Neural cell (in vitro differentiated cells): ENCODE data around the gene MMP28. TPM values are rescaled to one million over a fixed set of nuclear protein-coding genes. Genes with fewer than 3 reads are reported as not detected.

ENCODE experiments used
- H2AFZ ChIP-seq: fragments of 200-600, 300-800 bp; sonication (generic), shearing (Covaris generic); 2 replicates; pipeline ENCODE4 v1.6.0; 2014; ENCODE audit warnings: low read depth, mild to moderate bottlenecking, antibody characterized with exemption, low read length, moderate library complexity
- H3F3A ChIP-seq: fragments of 200-600 bp; shearing (Covaris generic); 2 replicates; pipeline ENCODE4 v1.6.1; 2016; ENCODE audit warnings: mild to moderate bottlenecking, moderate library complexity, mixed read lengths, antibody characterized with exemption, low read length; ENCODE audit not compliant: insufficient read depth, poor library complexity, severe bottlenecking
- H3K27ac ChIP-seq: fragments of 200-600, 300-800 bp; sonication (generic), shearing (Covaris generic); 2 replicates; pipeline ENCODE4 v1.5.1; 2014; ENCODE audit warnings: mild to moderate bottlenecking, low read length, moderate library complexity
- H3K27me3 ChIP-seq: fragments of 300-800, 200-600 bp; sonication (generic), shearing (Covaris generic); 2 replicates; pipeline ENCODE4 v1.6.0; 2014; ENCODE audit warnings: mild to moderate bottlenecking, low read depth, low read length, moderate library complexity; ENCODE audit not compliant: insufficient read depth
- H3K36me3 ChIP-seq: fragments of 300-800, 200-600 bp; sonication (generic), shearing (Covaris generic); 2 replicates; pipeline ENCODE4 v1.5.1; 2014; ENCODE audit warnings: mild to moderate bottlenecking, antibody characterized with exemption, low read length, moderate library complexity; ENCODE audit not compliant: insufficient read depth
- H3K4me2 ChIP-seq: fragments of 300-800, 200-600 bp; sonication (generic), shearing (Covaris generic); 2 replicates; pipeline ENCODE4 v1.6.0; 2014; ENCODE audit warnings: mild to moderate bottlenecking, low read length
- H3K4me3 ChIP-seq: fragments of 300-800, 200-600 bp; sonication (generic), shearing (Covaris generic); 2 replicates; pipeline ENCODE4 v1.5.1; 2014; ENCODE audit warnings: mild to moderate bottlenecking, low read length, moderate library complexity
- H3K79me2 ChIP-seq: fragments of 200-600 bp; shearing (Covaris generic); replicated peaks from 2 replicates; pipeline ENCODE4 v1.6.0; 2014; ENCODE audit warnings: mild to moderate bottlenecking, low read length, moderate library complexity; ENCODE audit not compliant: insufficient read depth
- H3K9ac ChIP-seq: fragments of 300-800, 200-600 bp; sonication (generic), shearing (Covaris generic); 2 replicates; pipeline ENCODE4 v1.6.1; 2016; ENCODE audit warnings: mild to moderate bottlenecking, low read length, mixed read lengths
- H3K9me2 ChIP-seq: fragments of 200-600 bp; shearing (Covaris generic); 2 replicates; pipeline ENCODE4 v1.6.1; 2016; ENCODE audit warnings: mild to moderate bottlenecking, low read length, mixed read lengths; ENCODE audit not compliant: insufficient read depth
- H3K9me3 ChIP-seq: fragments of 200-600, 300-800 bp; sonication (generic), shearing (Covaris generic); 2 replicates; pipeline ENCODE4 v1.6.1; 2016; ENCODE audit warnings: mild to moderate bottlenecking, mixed run types, low read length, moderate library complexity, mixed read lengths
- H4K20me1 ChIP-seq: fragments of 200-600 bp; shearing (Covaris generic); 2 replicates; pipeline ENCODE4 v1.6.1; 2016; ENCODE audit warnings: mild to moderate bottlenecking, mixed run types; ENCODE audit not compliant: insufficient read depth
- CTCF ChIP-seq: fragments of 450-650 bp; IDR thresholded peaks from 2 replicates; pipeline ENCODE4 v1.5.1; 2014; ENCODE audit warnings: antibody characterized with exemption, mild to moderate bottlenecking, moderate library complexity; ENCODE audit not compliant: poor library complexity, severe bottlenecking
- EP300 ChIP-seq: fragments of 450-650 bp; conservative IDR thresholded peaks from 2 replicates; pipeline ENCODE4 v1.6.1; 2014; ENCODE audit warnings: antibody characterized with exemption, mild to moderate bottlenecking, moderate library complexity; ENCODE audit not compliant: poor library complexity, severe bottlenecking
- EZH2 ChIP-seq: fragments of 200-600, 300-800 bp; shearing (Covaris generic), sonication (generic); IDR thresholded peaks from 2 replicates; pipeline ENCODE4 v1.6.1; 2014; ENCODE audit warnings: antibody characterized with exemption, low read length, borderline replicate concordance, mild to moderate bottlenecking; ENCODE audit not compliant: insufficient read depth, poor library complexity, severe bottlenecking
- MXI1 ChIP-seq: fragments of 450-650 bp; conservative IDR thresholded peaks from 2 replicates; pipeline ENCODE4 v1.6.1; 2014; ENCODE audit warnings: antibody characterized with exemption, mild to moderate bottlenecking; ENCODE audit not compliant: poor library complexity, severe bottlenecking
- POLR2AphosphoS5 ChIP-seq: IDR thresholded peaks from 2 replicates; pipeline ENCODE4 v1.6.1; 2012
- RAD21 ChIP-seq: fragments of 450-650 bp; conservative IDR thresholded peaks from 2 replicates; pipeline ENCODE4 v1.6.1; 2014; ENCODE audit warnings: antibody characterized with exemption, mild to moderate bottlenecking, moderate library complexity
- REST ChIP-seq: IDR thresholded peaks from 2 replicates; pipeline ENCODE4 v1.6.1; 2012; ENCODE audit warnings: borderline replicate concordance
- SMC3 ChIP-seq: fragments of 450-650 bp; conservative IDR thresholded peaks from 2 replicates; pipeline ENCODE4 v1.6.1; 2014; ENCODE audit warnings: antibody characterized with exemption, mild to moderate bottlenecking, moderate library complexity; ENCODE audit not compliant: poor library complexity
- TAF1 ChIP-seq: IDR thresholded peaks from 2 replicates; pipeline ENCODE4 v1.6.1; 2012; ENCODE audit warnings: low read depth
- polyA plus RNA-seq: library from polyadenylated mRNA; depleted of rRNA; stranded (reverse); fragments of >200 nt; gene quantifications from 2 replicates; pipeline ENCODE4 v1.2.3, GENCODE V29; 2014

The MMP28 gene
- polyA plus RNA-seq, 1 donor from 2014 or later: 0.31 TPM

GRCh38 chr17:35808240-35808961 is 13.0 kb upstream of the MMP28 start:
- Histone ChIP-seq H3K9me2 (no peaks in the 10 kb centered on the region), H4K20me1 (no peaks in the 10 kb centered on the region), H3K9me3 (no peaks in the 10 kb centered on the region), H3K27ac (peak overlapping the region; percentile 95), H3K27me3 (no peaks in the 10 kb centered on the region), H3F3A (no peaks in the 10 kb centered on the region), H3K36me3 (no peaks in the 10 kb centered on the region), H2AFZ (peak overlapping the region; percentile 42), H3K9ac (peak overlapping the region; percentile 93), H3K79me2 (peaks cover 36% of the 10 kb centered on the region), H3K4me2 (peak overlapping the region; percentile 43), H3K4me3 (peak overlapping the region; percentile 85)
- TF ChIP-seq SMC3 (no peak), EP300 (no peak), CTCF (no peak), POLR2AphosphoS5 (no peak), RAD21 (no peak), REST (no peak), TAF1 (no peak), EZH2 (no peak), MXI1 (no peak)

- Histone ChIP-seq H3K36me3 (no peaks in the 10 kb centered on the region), H3K27ac (no peak overlapping the region), H3K4me2 (no peak overlapping the region), H3K9me2 (no peaks in the 10 kb centered on the region), H3K79me2 (peaks cover 28% of the 10 kb centered on the region), H3K4me3 (no peak overlapping the region), H3K9me3 (no peaks in the 10 kb centered on the region), H3F3A (no peaks in the 10 kb centered on the region), H4K20me1 (no peaks in the 10 kb centered on the region), H3K9ac (no peak overlapping the region), H3K27me3 (no peaks in the 10 kb centered on the region), H2AFZ (no peak overlapping the region)
- TF ChIP-seq CTCF (no peak), SMC3 (no peak), POLR2AphosphoS5 (no peak)
Measured at GRCh38 chr17:35807371-35808144, 12.1 kb upstream of the MMP28 start.
